PC-9 (cell line): ENCODE results near the gene PDK4.

Source experiments
- EZH2 ChIP-seq: fragments of 200-600 bp; sonication (generic); IDR thresholded peaks from 2 replicates; pipeline ENCODE4 v1.8.0; 2017; ENCODE audit warnings: antibody characterized with exemption, low read depth
- TF ChIP-seq, protein P1 (sequence below): fragments of 200-600 bp; sonication (generic); conservative IDR thresholded peaks from 2 replicates; pipeline ENCODE4 v1.6.1; 2017; ENCODE audit warnings: mixed run types, antibody characterized with exemption, mild to moderate bottlenecking, moderate library complexity

- TF ChIP-seq, protein P1, sequence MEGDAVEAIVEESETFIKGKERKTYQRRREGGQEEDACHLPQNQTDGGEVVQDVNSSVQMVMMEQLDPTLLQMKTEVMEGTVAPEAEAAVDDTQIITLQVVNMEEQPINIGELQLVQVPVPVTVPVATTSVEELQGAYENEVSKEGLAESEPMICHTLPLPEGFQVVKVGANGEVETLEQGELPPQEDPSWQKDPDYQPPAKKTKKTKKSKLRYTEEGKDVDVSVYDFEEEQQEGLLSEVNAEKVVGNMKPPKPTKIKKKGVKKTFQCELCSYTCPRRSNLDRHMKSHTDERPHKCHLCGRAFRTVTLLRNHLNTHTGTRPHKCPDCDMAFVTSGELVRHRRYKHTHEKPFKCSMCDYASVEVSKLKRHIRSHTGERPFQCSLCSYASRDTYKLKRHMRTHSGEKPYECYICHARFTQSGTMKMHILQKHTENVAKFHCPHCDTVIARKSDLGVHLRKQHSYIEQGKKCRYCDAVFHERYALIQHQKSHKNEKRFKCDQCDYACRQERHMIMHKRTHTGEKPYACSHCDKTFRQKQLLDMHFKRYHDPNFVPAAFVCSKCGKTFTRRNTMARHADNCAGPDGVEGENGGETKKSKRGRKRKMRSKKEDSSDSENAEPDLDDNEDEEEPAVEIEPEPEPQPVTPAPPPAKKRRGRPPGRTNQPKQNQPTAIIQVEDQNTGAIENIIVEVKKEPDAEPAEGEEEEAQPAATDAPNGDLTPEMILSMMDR = no peak
- no peak for TF ChIP-seq EZH2
Observed at GRCh38 chr7:95608359-95609173, 12.2 kb upstream of the PDK4 start.
